ENCODE results near the gene TFCP2L1.

GRCh38 chr2:121192576-121192975 lies 92.4 kb downstream of the TFCP2L1 start:
- TF ChIP-seq POLR2AphosphoS5 (IDR thresholded peaks at IDR 0.05; ENCODE audit: borderline replicate concordance, low read depth, low read length) (no peak), EZH2 (IDR thresholded peaks at IDR 0.05) (no peak)

All from SK-N-MC (cell line).